GM23338 (cell line): ENCODE measurements around the gene LAMA4. TPM values are rescaled to one million over a fixed set of nuclear protein-coding genes. Genes with fewer than 3 reads are reported as not detected.

ENCODE experiments used
- ATAC-seq: fragments of 200-7000 bp; cut with Tn5 transposase; 3 replicates; pipeline ENCODE4 v1.9.1; 2020
- DNase-seq: peaks from one replicate; pipeline ENCODE4 v3.0.0-alpha.2; 2015; ENCODE audit warnings: low spot score
- H2AFZ ChIP-seq: fragments of 200-600 bp; sonication (generic); 2 replicates; pipeline ENCODE4 v1.8.0; 2016; ENCODE audit warnings: antibody characterized with exemption, mild to moderate bottlenecking, moderate library complexity
- H3F3A ChIP-seq: fragments of 200-600 bp; sonication (generic); replicated peaks from 2 replicates; pipeline ENCODE4 v1.8.0; 2017; ENCODE audit warnings: antibody characterized with exemption, mixed run types, low read depth
- H3K27ac ChIP-seq: fragments of 200-600 bp; sonication (generic); 2 replicates; pipeline ENCODE4 v1.6.1; 2016; ENCODE audit warnings: low read depth
- H3K27me3 ChIP-seq: fragments of 200-600 bp; sonication (generic); 2 replicates; pipeline ENCODE4 v1.8.0; 2016; ENCODE audit warnings: mild to moderate bottlenecking, mixed run types, moderate library complexity; ENCODE audit not compliant: insufficient read depth
- H3K36me3 ChIP-seq: fragments of 200-600 bp; sonication (generic); 2 replicates; pipeline ENCODE4 v1.8.0; 2016; ENCODE audit warnings: mild to moderate bottlenecking; ENCODE audit not compliant: insufficient read depth
- H3K4me1 ChIP-seq: fragments of 200-600 bp; sonication (generic); 2 replicates; pipeline ENCODE4 v1.8.0; 2016; ENCODE audit warnings: mild to moderate bottlenecking, moderate library complexity; ENCODE audit not compliant: insufficient read depth
- H3K4me2 ChIP-seq: fragments of 200-600 bp; sonication (generic); 2 replicates; pipeline ENCODE4 v1.7.1; 2017; ENCODE audit warnings: mixed run types
- H3K4me3 ChIP-seq: fragments of 200-600 bp; sonication (generic); 2 replicates; pipeline ENCODE4 v1.6.1; 2016; ENCODE audit warnings: mixed run types
- H3K79me2 ChIP-seq: fragments of 200-600 bp; sonication (generic); replicated peaks from 2 replicates; pipeline ENCODE4 v1.8.0; 2017; ENCODE audit warnings: mild to moderate bottlenecking; ENCODE audit not compliant: insufficient read depth
- H3K9me2 ChIP-seq: fragments of 200-600 bp; sonication (generic); 2 replicates; pipeline ENCODE4 v1.8.0; 2017; ENCODE audit not compliant: insufficient read depth
- H4K20me1 ChIP-seq: fragments of 200-600 bp; sonication (generic); replicated peaks from 2 replicates; pipeline ENCODE4 v1.8.0; 2017; ENCODE audit warnings: mild to moderate bottlenecking; ENCODE audit not compliant: insufficient read depth
- H3K27ac Mint-ChIP-seq: 2 replicates; pipeline ENCODE4 v1.8.0; 2020; ENCODE audit warnings: inconsistent platforms, mild to moderate bottlenecking, moderate library complexity, mixed read lengths
- H3K27me3 Mint-ChIP-seq: 3 replicates; pipeline ENCODE4 v1.8.0; 2022; ENCODE audit warnings: low read depth, mild to moderate bottlenecking, moderate library complexity, mixed read lengths, inconsistent platforms; ENCODE audit not compliant: insufficient read depth, poor library complexity
- H3K36me3 Mint-ChIP-seq: 3 replicates; pipeline ENCODE4 v1.8.0; 2021; ENCODE audit warnings: low read depth, mild to moderate bottlenecking, inconsistent platforms, moderate library complexity, mixed read lengths
- H3K4me1 Mint-ChIP-seq: 3 replicates; pipeline ENCODE4 v1.8.0; 2020; ENCODE audit warnings: mild to moderate bottlenecking, inconsistent platforms, mixed read lengths
- H3K4me3 Mint-ChIP-seq: 3 replicates; pipeline ENCODE4 v1.8.0; 2021; ENCODE audit warnings: moderate library complexity, mild to moderate bottlenecking, inconsistent platforms, mixed read lengths
- H3K9me3 Mint-ChIP-seq: 3 replicates; pipeline ENCODE4 v1.8.0; 2020; ENCODE audit warnings: moderate library complexity, mild to moderate bottlenecking, inconsistent platforms, mixed read lengths
- CREB1 ChIP-seq: fragments of 250-450 bp; sonication (Bioruptor Pico); IDR thresholded peaks from 2 replicates; pipeline ENCODE4 v1.5.0; 2020; ENCODE audit warnings: low read depth, mild to moderate bottlenecking, moderate library complexity
- ETS1 ChIP-seq: IDR thresholded peaks from 2 replicates; pipeline ENCODE4 v1.6.1; 2016; ENCODE audit warnings: antibody characterized with exemption
- EZH2 ChIP-seq: fragments of 200-600 bp; sonication (generic); IDR thresholded peaks from one replicate; pipeline ENCODE4 v1.8.0; 2017; ENCODE audit warnings: antibody characterized with exemption, mild to moderate bottlenecking, low read depth; ENCODE audit not compliant: unreplicated experiment
- EZH2phosphoT487 ChIP-seq: fragments of 200-600 bp; sonication (generic); IDR thresholded peaks from one replicate; pipeline ENCODE4 v1.8.1; 2018; ENCODE audit warnings: antibody characterized with exemption; ENCODE audit not compliant: unreplicated experiment
- JUNB ChIP-seq: IDR thresholded peaks from one replicate; pipeline ENCODE4 v1.6.1; 2016; ENCODE audit warnings: antibody characterized with exemption; ENCODE audit not compliant: unreplicated experiment
- NANOG ChIP-seq: IDR thresholded peaks from 2 replicates; pipeline ENCODE4 v1.6.1; 2016; ENCODE audit warnings: antibody characterized with exemption, borderline replicate concordance
- POLR2AphosphoS5 ChIP-seq: IDR thresholded peaks from 2 replicates; pipeline ENCODE4 v1.6.1; 2016; ENCODE audit warnings: antibody characterized with exemption, low read depth
- REST ChIP-seq: IDR thresholded peaks from one replicate; pipeline ENCODE4 v1.6.1; 2018; ENCODE audit warnings: antibody characterized with exemption; ENCODE audit not compliant: unreplicated experiment
- STAT1 ChIP-seq: IDR thresholded peaks from one replicate; pipeline ENCODE4 v1.6.1; 2016; ENCODE audit warnings: antibody characterized with exemption; ENCODE audit not compliant: unreplicated experiment
- ZNF114 ChIP-seq: fragments of 250-450 bp; sonication (Bioruptor Pico); IDR thresholded peaks from 2 replicates; pipeline ENCODE4 v1.5.0; 2020; ENCODE audit warnings: mild to moderate bottlenecking, moderate library complexity
- ZNF331 ChIP-seq: fragments of 250-450 bp; sonication (Bioruptor Pico); IDR thresholded peaks from 2 replicates; pipeline ENCODE4 v1.5.0; 2020; ENCODE audit warnings: low read depth, mild to moderate bottlenecking, moderate library complexity
- ZNF462 ChIP-seq: fragments of 250-450 bp; sonication (Bioruptor Pico); IDR thresholded peaks from 2 replicates; pipeline ENCODE4 v1.5.0; 2020; ENCODE audit warnings: mild to moderate bottlenecking, moderate library complexity
- polyA plus RNA-seq: library from polyadenylated mRNA; unstranded; fragments of >200 nt; fragmentation: Nextera tagmentation; extraction: Ambion mirVana; gene quantifications from 2 replicates; pipeline ENCODE4 v1.2.1, GENCODE V29; 2016
- total RNA-seq: library from RNA; depleted of rRNA; stranded (reverse); fragments of >200 nt; shearing (Covaris generic); gene quantifications from 2 replicates; pipeline ENCODE4 v1.2.3, GENCODE V29; 2014
- TF ChIP-seq, protein P1 (sequence below), 2 experiments: fragments of 200-600 bp in 1 of 2; sonication (generic) in 1 of 2; conservative IDR thresholded peaks; 2 replicates each; pipeline versions ENCODE4 v1.5.1 to v1.6.1; 2016 to 2017; ENCODE audit warnings: antibody characterized with exemption in 2 of 2, low read depth in 2 of 2, mild to moderate bottlenecking in 2 of 2, moderate library complexity in 1 of 2

The LAMA4 gene
- total and polyA plus RNA-seq, 2 experiments from 2014 or later: 1.7 to 2.8 TPM

DNA sequence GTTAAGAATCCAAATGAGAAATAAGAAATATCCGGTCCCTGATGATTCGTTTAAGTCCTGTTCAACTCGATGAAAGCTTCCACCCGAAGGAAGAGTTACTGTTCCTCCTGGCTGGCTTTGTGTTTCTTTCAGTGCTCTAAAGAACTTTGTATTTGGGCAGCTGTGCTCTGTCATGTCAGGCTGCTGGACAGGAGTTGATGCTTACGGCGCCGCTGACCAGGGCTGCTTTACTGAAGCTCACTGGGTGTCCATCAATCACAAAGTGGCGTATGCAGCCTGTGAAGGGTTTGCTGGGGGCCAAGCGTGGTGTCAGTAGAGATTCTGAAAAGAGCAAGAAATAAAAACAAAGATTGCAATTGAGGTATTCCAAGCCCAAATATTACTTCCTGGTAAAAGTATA is 145.1 kb downstream of the LAMA4 start:
- H3K4me1 ChIP-seq: no peaks in the 10 kb centered on the region
- H3K4me1 Mint-ChIP-seq: no peaks in the 10 kb centered on the region
- H3K27ac ChIP-seq: no peak overlapping the region

More for the DNA sequence above, 145.1 kb downstream of the LAMA4 start:
- H3K4me2 ChIP-seq: no peak overlapping the region
- H3K4me3 ChIP-seq: no peak overlapping the region
- no peaks in the 10 kb centered on the region; the same call in 1 of the 2 replicates for H3K9me2 ChIP-seq
- no peaks in the 10 kb centered on the region for H3K27me3 ChIP-seq
- no peaks in the 10 kb centered on the region for H3F3A ChIP-seq
- no peak overlapping the region for H3K4me3 Mint-ChIP-seq
- H3K9me3 Mint-ChIP-seq: peaks cover 9% of the 10 kb centered on the region
- ATAC-seq: no peak
- TF ChIP-seq EZH2phosphoT487: no peak
- no peak for TF ChIP-seq NANOG
- no peak for TF ChIP-seq POLR2AphosphoS5
- no peak for TF ChIP-seq CREB1 (CRISPR knock-in tag)
- no peak for TF ChIP-seq ZNF462 (CRISPR knock-in tag)
- TF ChIP-seq ZNF331 (CRISPR knock-in tag): no peak
- no peak for TF ChIP-seq JUNB
- TF ChIP-seq, protein P1, sequence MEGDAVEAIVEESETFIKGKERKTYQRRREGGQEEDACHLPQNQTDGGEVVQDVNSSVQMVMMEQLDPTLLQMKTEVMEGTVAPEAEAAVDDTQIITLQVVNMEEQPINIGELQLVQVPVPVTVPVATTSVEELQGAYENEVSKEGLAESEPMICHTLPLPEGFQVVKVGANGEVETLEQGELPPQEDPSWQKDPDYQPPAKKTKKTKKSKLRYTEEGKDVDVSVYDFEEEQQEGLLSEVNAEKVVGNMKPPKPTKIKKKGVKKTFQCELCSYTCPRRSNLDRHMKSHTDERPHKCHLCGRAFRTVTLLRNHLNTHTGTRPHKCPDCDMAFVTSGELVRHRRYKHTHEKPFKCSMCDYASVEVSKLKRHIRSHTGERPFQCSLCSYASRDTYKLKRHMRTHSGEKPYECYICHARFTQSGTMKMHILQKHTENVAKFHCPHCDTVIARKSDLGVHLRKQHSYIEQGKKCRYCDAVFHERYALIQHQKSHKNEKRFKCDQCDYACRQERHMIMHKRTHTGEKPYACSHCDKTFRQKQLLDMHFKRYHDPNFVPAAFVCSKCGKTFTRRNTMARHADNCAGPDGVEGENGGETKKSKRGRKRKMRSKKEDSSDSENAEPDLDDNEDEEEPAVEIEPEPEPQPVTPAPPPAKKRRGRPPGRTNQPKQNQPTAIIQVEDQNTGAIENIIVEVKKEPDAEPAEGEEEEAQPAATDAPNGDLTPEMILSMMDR (conservative IDR thresholded peaks at IDR 0.05; ENCODE audit: low read depth in 2 of 2): no peak
- no peak for TF ChIP-seq ETS1
- TF ChIP-seq REST: no peak
- no peak for TF ChIP-seq ZNF114 (CRISPR knock-in tag)
- TF ChIP-seq STAT1: no peak
- no peak for TF ChIP-seq EZH2
- peaks cover 5% of the 10 kb centered on the region for H3K36me3 Mint-ChIP-seq
- H3K27me3 Mint-ChIP-seq: no peaks in the 10 kb centered on the region
- H3K27ac Mint-ChIP-seq: no peak overlapping the region
- H4K20me1 ChIP-seq: no peaks in the 10 kb centered on the region
- H3K79me2 ChIP-seq: no peaks in the 10 kb centered on the region
- H2AFZ ChIP-seq: peak overlapping the region; percentile 56; the same call in 1 of the 2 replicates
- no peak for DNase-seq
- no peaks in the 10 kb centered on the region for H3K36me3 ChIP-seq
